Activated CD4-positive, alpha-beta T cell treated with anti-CD3 and anti-CD28 coated beads for 1 hour (primary cell): Measurements from ENCODE around the gene CRADD.
"Not testable (repeated sequence)": the region's sequence is repeated elsewhere in the genome, so short reads cannot be mapped to it uniquely, and the experiment has no call there.

Experiments
- DNase-seq: peaks from one replicate; pipeline ENCODE4 v3.0.0-alpha.2; 2020

CRADD gene

GRCh38 chr12:93850481-93851256 lies 173.5 kb downstream of the CRADD start:
- DNase-seq = no peak

DNA sequence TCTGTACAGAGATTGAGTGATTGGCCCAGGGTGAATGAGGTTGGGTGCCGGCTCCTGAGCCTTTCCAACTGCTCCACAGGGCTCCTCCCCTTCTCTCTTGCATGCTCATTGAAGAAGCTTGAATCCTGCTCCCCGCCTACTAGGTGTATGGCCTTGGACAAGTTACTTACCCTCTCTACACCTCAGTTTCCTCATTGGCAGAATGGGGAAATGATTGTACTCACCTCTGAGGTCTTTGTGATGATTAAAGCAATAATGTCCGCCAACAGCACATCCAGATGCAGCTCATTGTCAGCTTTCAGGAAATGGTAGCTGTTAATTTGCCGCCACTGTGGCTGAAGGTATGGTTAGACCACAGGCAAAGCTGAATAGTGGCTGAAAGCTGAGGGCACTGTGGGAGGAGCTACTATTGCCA lies 174.1 kb downstream of the CRADD start:
- DNase-seq = no peak

DNA sequence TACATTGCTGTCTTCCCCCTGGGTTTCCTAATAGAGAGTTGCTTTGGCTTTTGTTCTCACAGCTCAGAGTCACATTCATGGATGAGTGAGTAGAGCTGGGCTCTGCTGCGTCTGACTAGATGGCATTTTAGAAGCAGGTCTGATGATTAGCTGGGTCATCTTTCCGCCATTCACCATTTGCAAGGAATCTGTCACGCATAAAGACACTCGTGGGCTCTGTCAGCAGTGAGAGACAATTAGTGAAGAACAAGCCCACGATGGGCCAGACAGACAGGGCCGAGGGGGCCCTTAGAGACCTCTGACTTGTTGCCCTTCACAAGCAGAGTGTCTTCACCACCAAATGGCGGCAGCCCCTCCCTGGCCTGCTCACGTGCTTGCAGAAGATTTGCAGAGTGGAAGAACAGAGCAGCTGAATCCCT lies 175.0 kb downstream of the CRADD start:
- DNase-seq = no peak

GRCh38 chr12:93853698-93854478 lies 176.7 kb downstream of the CRADD start:
- DNase-seq = no peak

GRCh38 chr12:93855261-93855660 lies 178.1 kb downstream of the CRADD start:
- no peak for DNase-seq

DNA sequence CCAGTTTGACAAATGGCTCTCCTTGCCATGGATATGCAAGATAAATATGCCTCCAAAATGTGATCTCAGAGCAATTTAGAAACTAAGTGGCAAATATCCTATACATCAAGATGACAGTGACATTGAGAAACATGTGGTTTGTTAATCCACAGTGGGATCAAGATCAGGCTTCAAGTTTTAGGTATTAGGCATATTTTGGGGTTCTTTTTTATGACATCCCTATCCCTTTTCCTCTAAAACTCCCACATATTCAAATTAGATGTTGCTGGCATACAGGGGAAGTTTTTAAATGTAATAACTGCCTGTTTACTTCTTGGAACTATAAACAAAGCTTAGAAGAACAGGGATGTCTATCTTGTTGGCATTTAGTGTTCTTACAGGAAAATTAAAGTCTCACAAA lies 179.4 kb downstream of the CRADD start:
- DNase-seq = no peak

DNA sequence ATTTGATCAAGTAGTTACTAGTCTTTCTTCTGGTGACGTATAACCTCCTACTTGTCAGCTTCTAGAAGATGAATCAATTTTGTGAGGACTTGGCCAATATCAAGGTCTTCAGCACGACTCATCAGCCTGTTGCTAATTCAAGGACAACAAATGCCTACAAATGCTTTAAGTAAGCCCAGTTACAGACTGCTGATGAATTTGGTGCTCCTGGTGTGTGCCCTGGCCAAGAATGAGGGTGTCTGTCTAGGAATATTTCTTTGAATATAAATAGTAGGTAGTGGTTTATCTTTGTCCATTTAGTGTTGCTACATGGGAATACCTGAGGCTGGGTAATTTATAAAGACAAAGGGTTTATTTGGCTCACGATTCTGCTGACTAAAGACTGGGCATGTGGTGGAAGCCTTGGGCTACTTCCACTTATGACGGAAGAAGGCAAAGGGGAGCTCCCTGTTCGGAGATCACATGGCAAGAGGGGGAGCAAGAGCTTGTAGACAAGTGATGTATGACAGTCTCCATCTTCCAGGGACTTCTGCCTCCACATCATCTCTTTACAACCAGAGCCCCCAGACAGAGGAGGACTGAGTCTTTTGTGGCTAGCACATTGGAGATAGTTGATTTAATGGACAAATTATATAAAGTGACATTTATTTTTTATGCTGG lies 180.2 kb downstream of the CRADD start:
- no peak for DNase-seq

- no peak for DNase-seq
Measured at GRCh38 chr12:93857991-93858447, 180.8 kb downstream of the CRADD start.

DNA sequence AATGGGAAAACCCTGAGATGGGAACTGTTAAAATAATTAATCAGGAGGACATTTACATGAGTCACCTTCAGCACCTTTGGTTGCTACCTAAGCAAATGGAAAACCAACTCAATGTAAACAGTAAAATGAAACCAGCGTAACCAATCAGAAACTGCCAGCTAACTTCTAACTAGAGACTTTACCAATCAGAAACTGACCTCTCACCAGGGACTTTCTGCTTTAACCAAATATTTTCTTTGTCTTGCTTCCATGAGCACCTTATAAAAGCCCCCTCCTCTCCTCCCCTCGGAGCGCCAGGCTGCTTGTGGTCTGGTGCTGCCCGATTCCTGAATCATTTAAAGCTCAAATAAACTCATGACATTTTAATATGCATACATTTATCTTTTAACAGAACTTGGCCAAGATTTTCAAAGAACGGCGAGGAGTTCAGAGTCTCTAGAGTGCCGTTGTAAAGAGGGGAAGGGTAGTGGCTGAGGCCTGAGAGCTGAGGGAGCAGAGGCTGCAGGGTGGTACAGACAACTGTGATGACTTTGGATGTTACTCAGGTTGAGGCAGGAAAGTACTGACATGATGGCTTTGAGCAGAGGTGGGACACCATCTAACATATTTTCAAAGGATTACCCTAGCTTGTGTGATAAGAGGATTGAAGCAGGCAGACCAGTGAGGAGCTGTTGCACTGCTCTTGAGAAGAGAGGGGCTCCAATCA lies 183.6 kb downstream of the CRADD start:
- no peak for DNase-seq

GRCh38 chr12:93862424-93862823 lies 185.2 kb downstream of the CRADD start:
- no peak for DNase-seq

DNA sequence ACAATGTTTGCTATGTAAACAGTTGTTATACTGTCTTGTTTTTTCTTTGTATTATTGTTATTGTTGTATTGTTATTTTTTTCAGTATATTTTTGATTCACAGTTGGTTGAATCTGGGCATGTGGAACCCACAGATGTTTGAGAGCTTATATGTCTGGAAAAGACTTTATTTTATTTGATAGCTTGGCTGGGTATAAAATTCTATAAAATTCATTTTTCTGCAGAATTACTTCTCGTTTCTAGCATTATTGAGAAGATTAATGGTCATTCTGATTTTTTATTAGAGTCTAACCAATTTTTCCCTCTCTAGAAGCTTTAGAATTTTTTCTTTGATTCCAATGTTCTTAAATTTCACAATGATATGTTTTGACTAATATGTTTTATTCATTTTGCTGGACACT lies 188.6 kb downstream of the CRADD start:
- no peak for DNase-seq

DNA sequence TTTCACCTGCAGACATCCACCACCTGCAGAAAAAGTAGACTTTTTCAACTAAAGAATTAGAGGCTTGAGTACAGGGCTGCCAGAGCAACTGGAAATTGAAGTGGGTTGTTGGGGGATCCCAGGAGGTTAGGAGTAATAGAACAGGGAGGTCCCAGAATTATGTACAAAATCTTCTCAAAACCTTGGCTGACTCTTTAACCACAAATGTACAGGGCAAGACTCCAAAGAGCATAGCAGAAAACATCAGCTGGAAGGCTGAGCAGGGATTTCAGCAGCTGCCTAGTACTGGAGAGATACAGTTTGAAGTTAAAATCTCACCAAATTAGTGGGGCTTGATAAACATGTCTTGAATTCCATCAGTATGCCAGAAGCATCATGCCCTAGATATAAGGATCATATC lies 191.6 kb downstream of the CRADD start:
- no peak for DNase-seq

DNA sequence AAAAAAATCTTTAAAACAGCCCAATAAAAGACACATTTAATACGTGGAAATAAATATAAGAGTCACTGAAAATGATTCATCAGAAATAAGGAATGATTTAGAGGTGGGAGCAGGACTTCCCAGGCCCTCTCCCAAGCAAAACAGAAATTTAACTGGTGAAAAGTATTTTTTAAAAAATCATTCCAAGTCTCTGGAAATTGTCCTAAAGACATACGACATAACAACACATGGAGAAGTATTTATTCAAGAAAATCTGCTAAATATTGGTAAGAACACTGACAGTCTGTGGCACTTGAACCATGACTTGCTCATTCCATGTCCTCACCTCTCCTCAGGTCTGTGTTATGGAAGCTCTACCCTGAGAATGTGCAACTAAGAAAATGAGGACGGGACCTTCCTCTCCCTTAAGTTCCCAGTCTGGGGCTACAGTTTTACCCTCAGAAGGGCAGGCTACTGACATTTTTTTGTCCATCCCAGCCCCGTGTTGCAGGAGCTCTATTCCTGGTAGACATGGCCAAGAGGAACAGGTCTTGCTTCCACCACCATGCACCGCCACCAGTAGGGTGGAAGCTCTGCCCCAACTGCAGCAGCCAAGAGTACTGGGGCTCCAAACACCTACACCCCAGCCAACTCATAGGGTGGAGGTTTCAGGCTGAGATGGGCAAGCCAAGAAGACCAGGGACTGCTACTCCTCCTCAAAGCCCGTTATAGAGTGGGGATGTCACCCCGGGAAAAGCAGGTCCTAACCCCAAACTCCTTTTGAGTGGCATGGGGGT lies 193.0 kb downstream of the CRADD start:
- DNase-seq = no peak

DNA sequence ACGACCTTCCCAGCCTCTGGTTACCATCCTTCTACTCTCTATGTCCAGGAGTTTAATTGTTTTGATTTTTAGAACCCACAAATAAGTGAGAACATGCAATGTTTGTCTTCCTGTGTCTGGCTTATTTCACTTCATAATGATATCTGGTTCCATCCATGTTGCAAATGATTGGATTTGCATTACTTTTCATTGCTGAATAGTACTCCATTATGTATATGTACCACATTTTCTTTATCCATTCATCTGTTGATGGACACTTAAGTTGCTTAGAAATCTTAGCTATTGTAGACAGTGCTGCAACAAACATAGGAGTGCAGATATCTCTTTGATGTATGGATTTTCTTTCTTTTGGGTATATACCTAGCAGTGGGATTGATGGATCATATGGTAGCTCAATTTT lies 194.4 kb downstream of the CRADD start:
- not testable (repeated sequence) for DNase-seq

DNA sequence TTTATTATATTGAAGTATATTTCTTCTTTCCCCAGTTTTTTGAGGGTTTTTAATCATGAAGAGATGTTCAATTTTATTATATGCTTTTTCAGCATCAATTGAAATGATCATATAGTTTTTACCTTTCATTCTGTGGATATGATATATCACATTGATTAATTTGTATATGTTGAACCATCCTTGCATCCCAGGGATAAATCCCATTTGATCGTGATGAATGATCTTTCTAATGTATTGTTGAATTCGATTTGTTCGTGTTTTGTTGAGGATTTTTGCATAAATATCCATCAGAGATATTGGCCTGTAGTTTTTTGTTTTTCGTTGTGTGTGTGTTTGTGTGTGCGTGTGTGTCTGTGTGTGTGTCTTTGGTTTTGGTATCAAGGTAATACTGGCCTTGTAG lies 196.4 kb downstream of the CRADD start:
- DNase-seq = no peak

- DNase-seq = no peak
Measured at GRCh38 chr12:93875157-93875556, 198.0 kb downstream of the CRADD start.

DNA sequence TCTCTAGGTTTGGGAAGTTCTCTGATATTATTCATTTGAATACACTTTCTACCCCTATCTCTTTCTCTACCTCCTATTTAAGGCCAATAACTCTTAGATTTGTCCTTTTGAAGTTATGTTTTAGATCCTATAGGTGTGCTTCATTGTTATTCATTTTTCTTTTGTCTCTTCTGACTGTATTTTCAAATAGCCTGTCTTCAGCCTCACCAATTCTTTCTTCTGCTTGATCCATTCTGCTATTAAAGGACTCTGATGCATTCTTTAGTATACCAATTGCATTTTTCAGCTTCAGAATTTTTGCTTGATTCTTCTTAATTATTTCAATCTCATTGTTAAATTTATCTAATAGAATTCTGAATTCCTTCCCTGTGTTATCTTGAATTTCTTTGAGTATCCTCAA lies 199.2 kb downstream of the CRADD start:
- no peak for DNase-seq

GRCh38 chr12:93877446-93877845 lies 200.3 kb downstream of the CRADD start:
- no peak for DNase-seq

GRCh38 chr12:93879476-93880421 lies 202.6 kb downstream of the CRADD start:
- no peak for DNase-seq

DNA sequence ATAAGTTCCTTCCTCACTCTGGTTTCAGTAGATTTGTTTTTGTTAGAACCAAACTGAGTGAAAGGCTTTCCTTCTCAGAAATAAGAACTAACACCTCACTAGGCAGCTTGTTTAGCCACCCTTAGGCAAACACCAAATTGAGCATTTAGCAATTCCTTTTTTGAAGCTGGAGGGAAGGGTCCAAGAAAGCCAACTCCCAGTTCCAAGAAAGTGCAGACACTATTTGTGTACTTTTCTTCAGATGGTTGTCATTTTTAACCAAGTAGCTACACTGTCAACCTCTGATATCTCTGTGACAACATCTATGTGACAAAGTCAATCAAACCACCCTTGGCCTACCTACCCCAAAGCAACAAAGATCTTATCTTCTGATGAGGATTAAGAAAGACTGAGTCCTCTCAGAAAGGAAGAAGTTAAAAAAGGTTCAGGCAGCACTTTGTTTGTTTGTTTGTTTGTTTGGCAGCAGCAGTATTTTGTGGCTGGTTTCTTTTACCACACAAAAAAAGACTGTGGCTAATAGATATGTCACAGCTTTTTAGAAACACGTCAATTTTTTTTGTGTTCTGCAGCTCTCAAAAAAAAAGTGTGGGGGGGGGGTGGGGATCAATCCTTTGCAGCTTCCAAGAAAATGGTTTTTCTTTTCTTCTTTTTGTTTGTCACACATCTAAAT lies 203.8 kb downstream of the CRADD start:
- DNase-seq = no peak
